AG04449 (cell line): Measurements from ENCODE around the gene MRPL43.

Source experiments
- CTCF ChIA-PET: fragments of 350-600 bp; formaldehyde crosslinking; extraction: SDS; loops from one replicate; lab custom pipeline; 2021; ENCODE audit warnings: antibody characterized with exemption; lab: Yijun Ruan, JAX
- POLR2A ChIA-PET: fragments of 400-600, 350-600 bp; formaldehyde crosslinking; extraction: SDS; loops from one replicate; lab custom pipeline; 2020; ENCODE audit warnings: antibody characterized with exemption, inconsistent platforms; lab: Yijun Ruan, JAX
- DNase-seq: peaks from one replicate; pipeline ENCODE4 v3.0.0-alpha.2; 2010; ENCODE audit warnings: low read depth, low spot score
- H3K4me3 ChIP-seq: 2 replicates; pipeline ENCODE4 v1.5.1; 2011; ENCODE audit warnings: low read depth, mild to moderate bottlenecking, control low read depth, low read length
- CTCF ChIP-seq: IDR thresholded peaks from one replicate; pipeline ENCODE4 v1.5.1; 2011; ENCODE audit warnings: mild to moderate bottlenecking, moderate library complexity, low read length, control low read depth, inconsistent platforms; ENCODE audit not compliant: insufficient read depth; ENCODE audit errors: missing control alignments

MRPL43 gene

GRCh38 chr10:100970914-100971811 lies 16.1 kb downstream of the MRPL43 start:
- ChIA-PET CTCF (interaction anchor here (1.1 to 4.7 kb wide), 5 partner anchors 20 to 45 kb away, joined by 3 to 49 read pairs (median 5); partner anchors contain the start of gene LZTS2), POLR2A (no interaction called here)
- TF ChIP-seq CTCF = no peak
- no peak for DNase-seq
- no peak overlapping the region for H3K4me3 ChIP-seq

GRCh38 chr10:100970076-100970913 lies 17.0 kb downstream of the MRPL43 start:
- POLR2A ChIA-PET = no interaction called here
- no peak for DNase-seq
- CTCF ChIA-PET = interaction anchor here (0.6 to 4.7 kb wide), 5 partner anchors 14 to 46 kb away, joined by 3 to 49 read pairs (median 4); no protein-coding TSS in a partner anchor
- H3K4me3 ChIP-seq = peak overlapping the region; percentile 67
- no peak for TF ChIP-seq CTCF

- POLR2A ChIA-PET = no interaction called here
- H3K4me3 ChIP-seq = peak within 1 kb of the TSS; percentile 67
- peak; percentile 92 for TF ChIP-seq CTCF
- no peak for DNase-seq
- CTCF ChIA-PET = interaction anchor here (0.6 to 4.7 kb wide), 15 partner anchors 8 to 432 kb away, joined by 3 to 49 read pairs (median 4); partner anchors contain the start of genes MRPL43 and TWNK
Measured at GRCh38 chr10:100969187-100970075, 17.9 kb downstream of the MRPL43 start, which contains the start of gene SEMA4G. Gene SEMA4G, plus strand, starts transcription at chr10:100969504. Its CDS starts 3,409 bp downstream, at chr10:100972913.

- peak overlapping the region; percentile 67 for H3K4me3 ChIP-seq
- TF ChIP-seq CTCF = no peak
- ChIA-PET POLR2A (no interaction called here), CTCF (interaction anchor here (0.8 to 4.7 kb wide), 13 partner anchors 8 to 431 kb away, joined by 3 to 49 read pairs (median 4); partner anchors contain the start of genes MRPL43 and TWNK)
- DNase-seq = no peak
Measured at GRCh38 chr10:100968863-100969186, 18.5 kb downstream of the MRPL43 start.

- TF ChIP-seq CTCF = no peak
- no peak for DNase-seq
- no peak overlapping the region; the same call in 1 of the 2 replicates for H3K4me3 ChIP-seq
- ChIA-PET POLR2A (no interaction called here), CTCF (interaction anchor here (0.8 to 4.7 kb wide), 16 partner anchors 8 to 431 kb away, joined by 3 to 49 read pairs (median 4); partner anchors contain the start of genes MRPL43 and TWNK)
Measured at GRCh38 chr10:100968062-100968736, 19.1 kb downstream of the MRPL43 start.
